Sigmoid colon (tissue), 4 donors: ENCODE measurements around the gene C19orf44.

ENCODE experiments used
- EP300 ChIP-seq, 4 donors: sonication (generic); formaldehyde crosslinking; IDR thresholded peaks; one replicate each; pipeline ENCODE4 v1.6.1; 2017; ENCODE audit warnings: antibody characterized with exemption in 4 of 4
- POLR2A ChIP-seq, 2 donors: fragments of 450-650 bp; IDR thresholded peaks; one replicate each; pipeline ENCODE4 v1.6.1; 2016; ENCODE audit warnings: antibody characterized with exemption in 2 of 2, mild to moderate bottlenecking in 2 of 2, moderate library complexity in 2 of 2
- TF ChIP-seq, protein P1 (sequence below), 4 experiments: fragments of 450-650 bp in 3 of 4; fragments of 200-600 bp in 1 of 4; IDR thresholded peaks; one replicate each; pipeline ENCODE4 v1.5.1; 2016 to 2019; ENCODE audit warnings: antibody characterized with exemption in 4 of 4, mild to moderate bottlenecking in 3 of 4, moderate library complexity in 2 of 4

DNA sequence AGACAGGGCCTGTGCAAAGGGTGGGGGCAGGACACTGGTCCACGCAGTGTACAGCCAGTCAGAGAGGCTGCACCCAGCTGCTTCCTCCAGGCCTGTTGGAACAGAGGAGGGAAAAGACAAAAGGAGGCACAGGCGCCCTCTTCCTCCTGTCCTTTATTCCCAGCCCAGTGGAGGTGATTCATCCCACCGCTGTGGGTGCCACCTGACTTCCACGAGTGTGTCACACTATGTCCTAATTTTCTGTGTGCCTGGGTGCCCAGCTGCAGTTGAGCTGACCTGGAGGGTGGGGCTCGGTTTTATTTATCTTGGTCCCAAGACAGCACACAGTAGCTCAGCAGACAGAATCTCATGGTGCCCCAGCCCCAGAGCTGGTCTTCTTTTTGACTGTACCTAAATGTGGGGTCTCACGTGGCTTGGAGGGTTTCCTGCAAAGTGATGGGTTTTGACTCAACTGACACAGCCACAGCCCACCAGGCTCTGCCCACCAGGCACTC, 33.4 kb upstream of the C19orf44 start:
- TF ChIP-seq, protein P1, sequence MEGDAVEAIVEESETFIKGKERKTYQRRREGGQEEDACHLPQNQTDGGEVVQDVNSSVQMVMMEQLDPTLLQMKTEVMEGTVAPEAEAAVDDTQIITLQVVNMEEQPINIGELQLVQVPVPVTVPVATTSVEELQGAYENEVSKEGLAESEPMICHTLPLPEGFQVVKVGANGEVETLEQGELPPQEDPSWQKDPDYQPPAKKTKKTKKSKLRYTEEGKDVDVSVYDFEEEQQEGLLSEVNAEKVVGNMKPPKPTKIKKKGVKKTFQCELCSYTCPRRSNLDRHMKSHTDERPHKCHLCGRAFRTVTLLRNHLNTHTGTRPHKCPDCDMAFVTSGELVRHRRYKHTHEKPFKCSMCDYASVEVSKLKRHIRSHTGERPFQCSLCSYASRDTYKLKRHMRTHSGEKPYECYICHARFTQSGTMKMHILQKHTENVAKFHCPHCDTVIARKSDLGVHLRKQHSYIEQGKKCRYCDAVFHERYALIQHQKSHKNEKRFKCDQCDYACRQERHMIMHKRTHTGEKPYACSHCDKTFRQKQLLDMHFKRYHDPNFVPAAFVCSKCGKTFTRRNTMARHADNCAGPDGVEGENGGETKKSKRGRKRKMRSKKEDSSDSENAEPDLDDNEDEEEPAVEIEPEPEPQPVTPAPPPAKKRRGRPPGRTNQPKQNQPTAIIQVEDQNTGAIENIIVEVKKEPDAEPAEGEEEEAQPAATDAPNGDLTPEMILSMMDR (IDR thresholded peaks at IDR 0.05): no peak
- no peak for TF ChIP-seq EP300 (IDR thresholded peaks at IDR 0.05)
- no peak for TF ChIP-seq POLR2A (IDR thresholded peaks at IDR 0.05)
